Fibroblast of lung (primary cell): Measurements from ENCODE around the gene MLPH. TPM values are rescaled to one million over a fixed set of nuclear protein-coding genes. Genes with fewer than 3 reads are reported as not detected.

ENCODE experiments used
- DNase-seq, 2 donors: peaks; one replicate each; pipeline versions ENCODE4 v3.0.0 to v3.0.0-alpha.2; 2010; ENCODE audit warnings: low read depth in 2 of 2
- H2AFZ ChIP-seq: 2 replicates; pipeline ENCODE4 v1.5.1; 2012; ENCODE audit warnings: low read length, control low read depth, inconsistent platforms
- H3K27ac ChIP-seq: 2 replicates; pipeline ENCODE4 v1.5.1; 2011; ENCODE audit warnings: low read length, control low read depth; ENCODE audit not compliant: insufficient read depth
- H3K27me3 ChIP-seq: 2 replicates; pipeline ENCODE4 v1.5.1; 2011; ENCODE audit warnings: mild to moderate bottlenecking, low read length; ENCODE audit not compliant: control insufficient read depth, insufficient read depth
- H3K36me3 ChIP-seq: 2 replicates; pipeline ENCODE4 v1.5.1; 2011; ENCODE audit warnings: low read length; ENCODE audit not compliant: control insufficient read depth, insufficient read depth
- H3K4me1 ChIP-seq: 2 replicates; pipeline ENCODE4 v1.5.1; 2011; ENCODE audit warnings: low read length; ENCODE audit not compliant: control insufficient read depth, insufficient read depth; ENCODE audit errors: extremely low read depth
- H3K4me2 ChIP-seq: 2 replicates; pipeline ENCODE4 v1.5.1; 2011; ENCODE audit warnings: low read length, control low read depth; ENCODE audit not compliant: insufficient read depth; ENCODE audit errors: extremely low read depth
- H3K4me3 ChIP-seq, 4 experiments: fragments of 200-600 bp in 1 of 4; sonication (generic) in 1 of 4; replicated peaks in 1 of 4; 2 replicates each; pipeline ENCODE4 v1.5.1; 2011 to 2016; ENCODE audit warnings: low read length in 4 of 4, low read depth in 3 of 4, mild to moderate bottlenecking in 3 of 4, control low read depth in 2 of 4, inconsistent platforms in 1 of 4, mixed read lengths in 1 of 4; ENCODE audit not compliant: insufficient read depth in 1 of 4; ENCODE audit errors: control extremely low read depth in 1 of 4
- H3K79me2 ChIP-seq: 2 replicates; pipeline ENCODE4 v1.5.1; 2012; ENCODE audit warnings: mild to moderate bottlenecking, low read length, inconsistent platforms; ENCODE audit not compliant: control insufficient read depth, insufficient read depth
- H3K9ac ChIP-seq: 2 replicates; pipeline ENCODE4 v1.5.1; 2011; ENCODE audit warnings: mild to moderate bottlenecking, low read length, control low read depth; ENCODE audit not compliant: insufficient read depth
- H3K9me3 ChIP-seq: 2 replicates; pipeline ENCODE4 v1.5.1; 2012; ENCODE audit warnings: low read depth, low read length; ENCODE audit not compliant: control insufficient read depth, insufficient read depth
- H4K20me1 ChIP-seq: 2 replicates; pipeline ENCODE4 v1.5.1; 2011; ENCODE audit warnings: low read length; ENCODE audit not compliant: control insufficient read depth, insufficient read depth; ENCODE audit errors: extremely low read depth
- EZH2 ChIP-seq: IDR thresholded peaks from 2 replicates; pipeline ENCODE4 v1.5.1; 2012; ENCODE audit warnings: low read length, control low read depth, mild to moderate bottlenecking; ENCODE audit errors: missing control alignments
- polyA plus RNA-seq, 2 donors: library from polyadenylated mRNA; depleted of rRNA in 1 of 2; stranded (reverse) in 1 of 2; unstranded in 1 of 2; fragments of >200 nt; gene quantifications; 2 replicates each; pipeline ENCODE4 v1.2.1, GENCODE V29; 2011 to 2012; ENCODE audit warnings: missing spikeins in 1 of 2
- total RNA-seq: library from RNA; depleted of rRNA; stranded (reverse); fragments of >200 nt; gene quantifications from 2 replicates; pipeline ENCODE4 v1.2.1, GENCODE V29; 2014
- TF ChIP-seq, protein P1 (sequence below), 2 donors: IDR thresholded peaks in 1 of 2; conservative IDR thresholded peaks in 1 of 2; 1 replicate in 1 of 2; 2 replicates in 1 of 2; pipeline ENCODE4 v1.5.1; 2011 to 2012; ENCODE audit warnings: low read length in 2 of 2, control low read depth in 1 of 2, inconsistent platforms in 1 of 2, low read depth in 1 of 2, mild to moderate bottlenecking in 1 of 2

Gene MLPH
- total and polyA plus RNA-seq, 2 donors (not counting 1 experiment from before 2014, with no cell fraction given), result 3.1 to 10.7 TPM

DNA sequence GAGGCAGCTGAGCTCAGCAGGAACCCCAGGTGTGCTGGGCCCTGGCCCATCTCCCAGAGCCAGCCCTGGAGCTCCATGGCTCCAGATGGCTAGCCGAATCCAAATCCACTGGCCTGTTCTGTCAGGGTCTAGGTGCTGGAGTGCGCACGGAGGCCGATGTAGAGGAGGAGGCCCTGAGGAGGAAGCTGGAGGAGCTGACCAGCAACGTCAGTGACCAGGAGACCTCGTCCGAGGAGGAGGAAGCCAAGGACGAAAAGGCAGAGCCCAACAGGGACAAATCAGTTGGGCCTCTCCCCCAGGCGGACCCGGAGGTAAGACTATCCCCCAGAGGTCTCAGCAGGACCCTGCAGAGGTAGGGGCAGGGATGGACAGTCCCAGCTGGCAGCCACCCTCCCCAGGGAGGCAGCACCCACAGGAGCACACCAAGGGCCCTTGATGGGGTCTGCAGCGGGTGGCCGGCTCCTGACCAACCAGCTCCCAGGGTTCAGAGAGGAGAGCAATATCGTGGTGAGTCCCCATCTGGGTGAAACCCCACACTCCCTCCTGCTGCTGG, 53.2 kb downstream of the MLPH start:
- H4K20me1 ChIP-seq, result no peaks in the 10 kb centered on the region
- H3K27ac ChIP-seq, result no peak overlapping the region
- no peaks in the 10 kb centered on the region for H3K36me3 ChIP-seq
- no peaks in the 10 kb centered on the region for H3K27me3 ChIP-seq
- H3K4me2 ChIP-seq, result no peak overlapping the region
- no peaks in the 10 kb centered on the region for H3K79me2 ChIP-seq
- no peak for DNase-seq
- H3K4me1 ChIP-seq, result peaks cover 8% of the 10 kb centered on the region
- H3K4me3 ChIP-seq, result no peak overlapping the region
- no peak overlapping the region for H2AFZ ChIP-seq
- no peaks in the 10 kb centered on the region for H3K9me3 ChIP-seq
- no peak overlapping the region for H3K9ac ChIP-seq
- TF ChIP-seq, protein P1, sequence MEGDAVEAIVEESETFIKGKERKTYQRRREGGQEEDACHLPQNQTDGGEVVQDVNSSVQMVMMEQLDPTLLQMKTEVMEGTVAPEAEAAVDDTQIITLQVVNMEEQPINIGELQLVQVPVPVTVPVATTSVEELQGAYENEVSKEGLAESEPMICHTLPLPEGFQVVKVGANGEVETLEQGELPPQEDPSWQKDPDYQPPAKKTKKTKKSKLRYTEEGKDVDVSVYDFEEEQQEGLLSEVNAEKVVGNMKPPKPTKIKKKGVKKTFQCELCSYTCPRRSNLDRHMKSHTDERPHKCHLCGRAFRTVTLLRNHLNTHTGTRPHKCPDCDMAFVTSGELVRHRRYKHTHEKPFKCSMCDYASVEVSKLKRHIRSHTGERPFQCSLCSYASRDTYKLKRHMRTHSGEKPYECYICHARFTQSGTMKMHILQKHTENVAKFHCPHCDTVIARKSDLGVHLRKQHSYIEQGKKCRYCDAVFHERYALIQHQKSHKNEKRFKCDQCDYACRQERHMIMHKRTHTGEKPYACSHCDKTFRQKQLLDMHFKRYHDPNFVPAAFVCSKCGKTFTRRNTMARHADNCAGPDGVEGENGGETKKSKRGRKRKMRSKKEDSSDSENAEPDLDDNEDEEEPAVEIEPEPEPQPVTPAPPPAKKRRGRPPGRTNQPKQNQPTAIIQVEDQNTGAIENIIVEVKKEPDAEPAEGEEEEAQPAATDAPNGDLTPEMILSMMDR (conservative IDR thresholded peaks at IDR 0.05 in 1 of 2, IDR thresholded peaks at IDR 0.05 in 1 of 2; ENCODE audit: low read depth in 1 of 2, low read length in 2 of 2), result no peak
- TF ChIP-seq EZH2, result no peak

DNA sequence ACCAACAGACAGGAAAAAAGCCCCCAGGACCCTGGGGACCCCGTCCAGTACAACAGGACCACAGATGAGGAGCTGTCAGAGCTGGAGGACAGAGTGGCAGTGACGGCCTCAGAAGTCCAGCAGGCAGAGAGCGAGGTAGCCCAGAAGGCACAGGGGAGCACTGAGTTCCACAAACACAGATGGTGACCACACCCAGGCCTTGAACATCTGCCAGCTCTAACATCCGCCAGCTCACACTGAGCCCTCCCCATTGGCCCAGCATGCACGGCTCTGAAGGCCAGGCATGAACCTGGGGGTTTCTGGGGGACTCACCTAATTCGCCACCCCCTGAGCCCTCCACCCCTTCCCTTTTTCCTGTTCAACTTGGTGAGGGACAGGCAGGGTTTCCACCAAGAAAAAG, 53.8 kb downstream of the MLPH start:
- Histone ChIP-seq H3K27me3 (no peaks in the 10 kb centered on the region), H3K9ac (no peak overlapping the region), H3K27ac (no peak overlapping the region), H3K4me3 (no peak overlapping the region), H3K4me2 (peak overlapping the region; percentile 25), H3K9me3 (no peaks in the 10 kb centered on the region), H4K20me1 (no peaks in the 10 kb centered on the region), H3K36me3 (no peaks in the 10 kb centered on the region), H3K4me1 (peaks cover 8% of the 10 kb centered on the region), H3K79me2 (no peaks in the 10 kb centered on the region), H2AFZ (no peak overlapping the region)
- DNase-seq, result peak; percentile 49 to 83
- TF ChIP-seq EZH2, result no peak
- TF ChIP-seq, protein P1 (conservative IDR thresholded peaks at IDR 0.05 in 1 of 2, IDR thresholded peaks at IDR 0.05 in 1 of 2; ENCODE audit: low read depth in 1 of 2, low read length in 2 of 2), result no peak

DNA sequence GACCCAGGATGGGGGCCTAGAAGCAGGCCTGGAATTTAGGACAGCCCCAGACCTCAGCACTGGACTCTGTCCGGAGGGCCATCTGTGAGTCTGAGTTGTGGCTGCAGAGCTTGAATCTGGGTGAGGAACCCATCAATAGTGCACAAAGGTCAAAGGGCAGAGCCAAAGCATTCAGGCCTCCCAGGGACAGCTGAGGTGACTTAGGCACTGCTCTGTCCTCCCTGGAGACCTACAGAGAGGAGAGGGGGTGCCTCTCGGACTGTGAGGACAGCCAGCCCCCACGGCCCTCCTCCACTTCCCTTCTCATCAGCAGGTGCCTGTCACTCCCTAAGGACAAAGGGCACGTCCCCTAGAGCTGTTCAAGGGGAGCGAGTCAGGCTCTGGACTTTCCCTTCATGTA, 54.2 kb downstream of the MLPH start:
- H3K4me1 ChIP-seq, result peaks cover 8% of the 10 kb centered on the region
- no peak overlapping the region for H3K27ac ChIP-seq
- H3K27me3 ChIP-seq, result no peaks in the 10 kb centered on the region
- no peaks in the 10 kb centered on the region for H3K36me3 ChIP-seq
- no peak for TF ChIP-seq EZH2
- TF ChIP-seq, protein P1 (conservative IDR thresholded peaks at IDR 0.05 in 1 of 2, IDR thresholded peaks at IDR 0.05 in 1 of 2; ENCODE audit: low read depth in 1 of 2, low read length in 2 of 2), result no peak
- DNase-seq, result no peak
- no peaks in the 10 kb centered on the region for H4K20me1 ChIP-seq
- no peak overlapping the region for H3K9ac ChIP-seq
- H3K4me2 ChIP-seq, result no peak overlapping the region
- H3K9me3 ChIP-seq, result no peaks in the 10 kb centered on the region
- H3K4me3 ChIP-seq, result no peak overlapping the region
- H2AFZ ChIP-seq, result no peak overlapping the region
- no peaks in the 10 kb centered on the region for H3K79me2 ChIP-seq
